Smooth muscle cell of the pulmonary artery (primary cell): ENCODE data around the gene NR2E1. TPM values are rescaled to one million over a fixed set of nuclear protein-coding genes. Genes with fewer than 3 reads are reported as not detected.

ENCODE experiments used
- total RNA-seq: library from RNA; depleted of rRNA; stranded (reverse); fragments of >200 nt; gene quantifications from 2 replicates; pipeline ENCODE4 v1.2.3, GENCODE V29; 2014

Gene NR2E1
- not detected in 2 replicates for total RNA-seq

GRCh38 chr6:108165714-108166663, at the start of gene NR2E1:
Gene NR2E1 (plus strand): TSS chr6:108166022. CDS start chr6:108166766, 744 bp downstream.

Other genes starting within 250 kb of the NR2E1 start
- gene SEC63, start 207.8 kb upstream of the NR2E1 start, total RNA-seq: 33.1 and 45.7 TPM in 2 replicates
- gene OSTM1, start 91.3 kb upstream of the NR2E1 start, total RNA-seq: 63.6 and 109 TPM in 2 replicates
- 155 and 207 TPM in 2 replicates for gene SNX3, start 95.0 kb downstream of the NR2E1 start, total RNA-seq
- gene AFG1L, start 129.0 kb downstream of the NR2E1 start, total RNA-seq: 3.9 and 4.6 TPM in 2 replicates